Aorta (tissue), 5 donors: ENCODE measurements around the gene DNAJA4. TPM values are rescaled to one million over a fixed set of nuclear protein-coding genes. Genes with fewer than 3 reads are reported as not detected.
A peak's percentile ranks its signal among the peaks of the same experiment; 100 is the strongest.

ENCODE experiments used
- ATAC-seq: fragments of 200-7000 bp; cut with Tn5 transposase; one replicate; pipeline ENCODE4 v1.9.1; 2022; ENCODE audit warnings: moderate library complexity; ENCODE audit not compliant: low FRiP score
- DNase-seq, 2 donors: peaks; one replicate each; pipeline ENCODE4 v3.0.0-alpha.2; 2020
- H3K27ac ChIP-seq, 2 donors: one replicate each; pipeline ENCODE4 v1.5.1; 2013; ENCODE audit warnings: low read length in 2 of 2, mild to moderate bottlenecking in 2 of 2, moderate library complexity in 2 of 2, control low read depth in 1 of 2, inconsistent platforms in 1 of 2, low read depth in 1 of 2
- H3K27me3 ChIP-seq, 2 donors: one replicate each; pipeline ENCODE4 v1.6.1; 2013; ENCODE audit warnings: control low read depth in 1 of 2, low read length in 1 of 2, mild to moderate bottlenecking in 1 of 2, moderate library complexity in 1 of 2; ENCODE audit not compliant: insufficient read depth in 2 of 2, control insufficient read depth in 1 of 2
- H3K36me3 ChIP-seq, 2 donors: one replicate each; pipeline ENCODE4 v1.6.1; 2013; ENCODE audit warnings: control low read depth in 1 of 2, low read length in 1 of 2, mild to moderate bottlenecking in 1 of 2; ENCODE audit not compliant: insufficient read depth in 2 of 2, control insufficient read depth in 1 of 2
- H3K4me1 ChIP-seq, 2 donors: one replicate each; pipeline ENCODE4 v1.6.1; 2013; ENCODE audit warnings: low read length in 2 of 2, control low read depth in 1 of 2, mild to moderate bottlenecking in 1 of 2, moderate library complexity in 1 of 2; ENCODE audit not compliant: insufficient read depth in 2 of 2, control insufficient read depth in 1 of 2
- H3K4me3 ChIP-seq, 2 donors: one replicate each; pipeline ENCODE4 v1.5.1; 2013; ENCODE audit warnings: low read length in 2 of 2, control low read depth in 1 of 2, mild to moderate bottlenecking in 1 of 2
- H3K9me3 ChIP-seq: one replicate; pipeline ENCODE4 v1.6.1; 2013; ENCODE audit warnings: mild to moderate bottlenecking, low read length; ENCODE audit not compliant: control insufficient read depth
- WGBS, 2 donors: extraction: QIAGEN DNeasy Blood & Tissue Kit; methylation state at CpG; one replicate each; pipeline ENCODE4 v1.1.7; 2013; 5-methylcytosine and 5-hydroxymethylcytosine counted together
- intact Hi-C, 2 donors: fragments of 100-400 bp; cut with DNase I; formaldehyde crosslinking; loops; one replicate each; pipeline versions ENCODE4 v1.14.2 to v1.15.0; 2022
- polyA plus RNA-seq, 2 donors: library from polyadenylated mRNA; stranded (reverse); fragments of 200-250 nt; gene quantifications; one replicate each; pipeline ENCODE4 v1.2.3, GENCODE V29; 2013
- total RNA-seq, 2 donors: library from RNA; stranded (reverse); fragmentation: NEBNext Ultra II Directional; extraction: Animal tissue kit (Norgen Biotek cat#: 25700); gene quantifications; one replicate each; pipeline ENCODE4 v1.2.1, GENCODE V29; 2021
- donor health status: healthy with polysubstance abuse.
- donor health status: Bipolar disorder and iron deficiency.
- donor health status: DM: no; HTN: no; CAD: no.
- donor health status: DM: no; HTN: no; CAD: no.
- donor health status: DM: yes; HTN: yes; CAD: no.

The DNAJA4 gene
- total and polyA plus RNA-seq, 4 donors = 12.0 to 53.0 (median 18.6) TPM

DNA sequence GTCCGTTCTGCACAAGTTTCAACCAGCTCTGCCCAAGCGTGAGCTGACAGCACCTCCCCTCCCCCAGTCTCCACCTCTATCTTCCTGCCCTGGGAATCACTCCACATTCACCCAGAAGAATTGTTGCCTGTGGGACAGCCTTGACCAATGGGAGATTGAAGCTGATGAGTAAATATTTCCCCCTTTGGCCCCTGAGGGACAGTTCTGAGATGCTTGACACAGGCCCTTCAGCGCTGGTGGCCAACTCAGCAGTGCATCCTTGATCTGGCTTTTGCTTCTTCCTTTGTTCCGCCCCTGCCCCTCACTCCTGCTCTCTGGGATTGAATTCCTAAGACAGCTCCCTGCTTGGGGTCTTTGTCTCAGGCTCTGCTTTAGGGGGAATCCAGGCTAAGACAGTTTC is 48.2 kb downstream of the DNAJA4 start:
- intact Hi-C loops = no loop called here
- H3K4me3 ChIP-seq = no peak overlapping the region
- H3K27ac ChIP-seq = no peak overlapping the region
- no peaks in the 10 kb centered on the region for H3K36me3 ChIP-seq
- no peaks in the 10 kb centered on the region for H3K9me3 ChIP-seq
- no peaks in the 10 kb centered on the region for H3K27me3 ChIP-seq
- ATAC-seq (no peak), DNase-seq (no peak)
- 59 to 66% methylated on average over 4 of the region's 4 CpGs for WGBS, 2 donors
- H3K4me1 ChIP-seq = no peaks in the 10 kb centered on the region

DNA sequence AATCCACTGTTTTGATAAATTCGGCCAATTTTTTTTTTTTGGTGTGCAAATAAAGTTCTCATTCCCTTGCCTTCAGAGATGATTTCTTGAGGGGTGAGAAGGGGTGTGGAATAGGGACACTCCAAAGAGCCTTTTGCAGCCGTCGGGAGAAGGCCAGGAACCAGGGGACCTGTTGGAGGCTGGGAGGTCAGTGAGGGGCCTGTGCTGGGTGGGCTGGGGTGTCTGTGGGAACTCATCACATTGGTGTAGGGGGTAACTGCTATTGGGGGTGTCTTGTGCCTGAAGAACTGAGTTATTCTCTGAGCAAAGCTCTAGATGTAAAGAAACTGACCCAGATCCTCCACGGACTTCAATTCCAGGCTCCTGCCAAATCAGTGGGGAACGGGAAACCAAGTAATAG is 48.6 kb downstream of the DNAJA4 start:
- no peaks in the 10 kb centered on the region for H3K4me1 ChIP-seq
- H3K9me3 ChIP-seq = no peaks in the 10 kb centered on the region
- H3K27me3 ChIP-seq = no peaks in the 10 kb centered on the region
- ATAC-seq (no peak), DNase-seq (no peak)
- H3K4me3 ChIP-seq = no peak overlapping the region
- intact Hi-C loops = no loop called here
- WGBS, 2 donors = 72% methylated on average over 5 of the region's 5 CpGs
- H3K36me3 ChIP-seq = no peaks in the 10 kb centered on the region
- no peak overlapping the region for H3K27ac ChIP-seq

DNA sequence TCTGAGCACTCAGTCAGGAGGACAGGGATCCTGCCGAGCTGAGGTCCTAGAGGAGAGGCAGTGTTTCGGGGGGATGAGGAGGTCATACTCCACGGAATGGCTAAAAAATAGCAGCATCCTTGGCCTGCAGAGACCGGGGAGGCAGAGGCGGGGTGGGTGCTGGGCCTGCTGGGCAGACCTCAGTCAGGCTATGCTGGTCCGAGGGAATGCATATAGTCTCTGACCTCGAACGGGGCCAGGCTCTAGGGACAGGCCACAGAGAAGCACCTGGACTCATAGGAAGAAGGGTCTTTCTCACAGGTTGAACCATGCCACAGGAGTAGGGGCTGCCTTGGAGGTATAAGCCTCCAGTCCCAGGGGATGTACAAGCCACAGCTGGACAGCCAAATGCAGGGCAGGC is 49.0 kb downstream of the DNAJA4 start:
- H3K4me1 ChIP-seq = no peaks in the 10 kb centered on the region
- H3K36me3 ChIP-seq = no peaks in the 10 kb centered on the region
- no peak overlapping the region for H3K4me3 ChIP-seq
- ATAC-seq = no peak
- no peak overlapping the region for H3K27ac ChIP-seq
- 72 to 73% methylated on average over 8 of the region's 8 CpGs for WGBS, 2 donors
- no peaks in the 10 kb centered on the region for H3K27me3 ChIP-seq
- peak in 1 of 2 donors; percentile 3 for DNase-seq
- intact Hi-C loops = no loop called here
- no peaks in the 10 kb centered on the region for H3K9me3 ChIP-seq

DNA sequence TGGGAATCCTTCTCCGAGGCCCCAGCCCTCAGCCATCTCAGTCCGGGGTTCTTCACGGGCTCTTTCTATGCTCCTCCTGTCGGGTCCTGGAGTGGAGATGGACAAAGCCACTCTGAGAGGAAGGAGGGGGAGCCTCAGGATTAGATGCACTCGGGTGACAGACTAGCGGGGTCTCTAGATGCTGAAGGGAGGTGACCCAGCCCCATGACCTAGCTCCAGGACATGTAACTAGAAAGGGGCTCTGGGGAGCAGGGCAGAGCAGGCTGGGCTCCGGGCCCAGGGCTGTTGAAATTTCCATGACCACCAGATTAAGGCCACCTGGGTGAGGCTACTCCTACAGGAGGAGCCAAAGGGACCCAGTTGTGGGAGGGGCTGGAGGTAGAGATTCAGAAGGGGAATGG is 49.8 kb downstream of the DNAJA4 start:
- no peak overlapping the region for H3K27ac ChIP-seq
- intact Hi-C loops = no loop called here
- H3K9me3 ChIP-seq = no peaks in the 10 kb centered on the region
- no peaks in the 10 kb centered on the region for H3K27me3 ChIP-seq
- no peak overlapping the region for H3K4me3 ChIP-seq
- 74 to 81% methylated on average over 7 of the region's 7 CpGs for WGBS, 2 donors
- H3K4me1 ChIP-seq = no peaks in the 10 kb centered on the region
- peak in 1 of 2 donors; percentile 23 for DNase-seq
- no peak for ATAC-seq
- H3K36me3 ChIP-seq = no peaks in the 10 kb centered on the region

DNA sequence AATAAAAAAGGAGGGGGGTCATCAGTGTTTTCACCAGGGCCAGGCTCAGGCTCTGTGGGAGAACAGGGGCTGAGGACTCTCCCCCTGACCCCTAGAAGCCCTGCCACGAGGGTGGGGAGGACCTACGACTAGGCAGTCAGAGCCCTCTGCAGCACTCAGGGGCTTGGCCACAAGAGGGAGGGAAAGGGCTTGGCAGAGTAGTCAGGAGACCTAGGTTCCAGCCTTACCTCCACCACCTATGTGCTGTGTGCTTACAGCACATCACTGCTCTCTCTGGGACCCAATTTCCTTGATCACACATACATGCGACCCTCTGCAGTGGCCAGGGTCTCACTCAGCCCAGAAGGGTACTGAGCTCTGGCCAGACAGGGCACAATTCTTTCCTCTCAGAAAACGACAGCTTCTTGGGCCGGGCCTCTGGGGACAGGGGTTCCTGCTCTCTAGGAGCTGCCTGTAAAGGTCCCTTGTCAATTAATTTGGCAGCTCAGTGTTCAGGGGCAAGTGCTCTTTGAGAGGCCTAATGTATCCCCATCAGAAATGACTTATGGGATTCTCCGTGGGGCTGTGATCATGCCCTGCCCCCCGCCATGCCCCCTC is 51.4 kb downstream of the DNAJA4 start:
- no peak for ATAC-seq
- intact Hi-C loops = no loop called here
- Histone ChIP-seq H3K36me3 (no peaks in the 10 kb centered on the region), H3K4me1 (no peaks in the 10 kb centered on the region), H3K27ac (no peak overlapping the region), H3K9me3 (no peaks in the 10 kb centered on the region), H3K27me3 (no peaks in the 10 kb centered on the region), H3K4me3 (no peak overlapping the region)
- WGBS, 2 donors = 62 to 67% methylated on average over 7 of the region's 7 CpGs
- peak in 1 of 2 donors; percentile 40 for DNase-seq

DNA sequence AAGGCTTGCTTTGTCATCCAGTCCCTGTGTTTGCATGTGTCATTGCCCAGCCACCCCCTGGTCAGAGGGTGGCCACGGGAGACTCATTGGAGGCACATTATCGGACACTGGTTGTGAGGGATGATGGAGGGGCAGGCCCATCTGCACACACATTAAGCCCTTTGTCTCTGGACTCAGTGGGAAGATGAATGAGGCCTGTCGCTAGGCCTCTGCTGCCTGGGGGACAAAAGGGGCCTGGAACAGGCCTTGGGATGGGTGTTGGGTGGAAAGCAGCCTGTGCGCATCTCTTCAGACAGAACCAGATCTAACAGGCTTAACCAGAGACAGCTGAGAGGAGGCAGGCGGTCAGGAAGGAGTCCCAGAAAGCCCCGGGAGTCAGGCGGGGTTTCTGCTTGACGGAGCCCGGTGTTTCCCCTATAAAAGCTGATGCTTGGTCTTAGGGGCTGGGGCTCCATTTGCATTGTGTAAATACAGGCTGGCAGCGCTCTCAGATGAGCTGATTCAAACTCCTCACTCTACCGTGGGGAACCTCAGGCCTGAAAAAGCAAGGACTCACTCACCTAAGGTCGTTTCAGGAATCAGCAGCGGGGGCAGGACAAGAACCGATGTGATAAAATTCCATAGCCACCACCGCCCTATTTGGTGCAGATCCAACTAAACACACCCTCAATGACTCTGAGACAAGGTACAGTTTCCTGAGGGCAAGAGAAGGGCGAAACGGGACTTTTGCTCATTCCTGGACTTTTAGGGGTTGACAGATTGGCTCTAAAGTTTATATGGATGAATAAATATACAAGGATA is 52.1 kb downstream of the DNAJA4 start:
- H3K36me3 ChIP-seq = no peaks in the 10 kb centered on the region
- no peak overlapping the region for H3K27ac ChIP-seq
- H3K4me1 ChIP-seq = no peaks in the 10 kb centered on the region
- ATAC-seq (no peak), DNase-seq (peak in 1 of 2 donors; percentile 27)
- no peak overlapping the region for H3K4me3 ChIP-seq
- 64 to 66% methylated on average over 17 of the region's 17 CpGs for WGBS, 2 donors
- H3K9me3 ChIP-seq = no peaks in the 10 kb centered on the region
- intact Hi-C loops = no loop called here
- no peaks in the 10 kb centered on the region for H3K27me3 ChIP-seq

DNA sequence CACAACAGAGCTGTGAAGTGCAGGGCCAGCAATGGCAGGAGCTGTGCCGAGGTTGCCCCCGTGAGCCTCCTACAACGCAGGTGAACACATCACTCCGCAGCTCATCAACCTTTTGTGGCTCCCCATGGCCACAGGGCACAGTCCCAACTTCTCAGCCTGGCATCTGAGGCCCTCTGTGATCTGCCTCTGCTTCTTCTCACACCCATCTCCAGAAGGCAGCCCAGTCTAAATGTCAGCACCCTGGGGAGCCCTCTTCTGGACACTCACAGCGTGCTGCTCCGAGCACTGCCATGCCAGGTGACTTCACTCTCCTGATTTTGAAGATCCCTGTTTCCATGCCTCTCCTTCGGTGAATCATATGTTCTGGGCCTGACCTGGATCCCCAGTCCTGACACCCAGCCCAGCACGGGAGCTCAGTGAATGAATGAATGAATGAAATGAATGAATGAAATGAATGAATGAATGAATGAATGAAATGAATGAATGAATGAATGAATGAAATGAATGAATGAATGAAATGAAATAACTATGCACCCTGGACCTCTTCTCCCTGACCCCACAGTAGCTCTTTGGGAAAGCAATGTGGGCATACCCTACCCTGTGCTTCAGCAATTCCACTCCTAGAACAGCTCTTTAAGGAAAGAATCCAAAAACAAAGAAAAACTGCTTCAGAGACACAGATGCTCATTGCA is 52.9 kb downstream of the DNAJA4 start:
- peak in 1 of 2 donors; percentile 41 for DNase-seq
- Histone ChIP-seq H3K27ac (no peak overlapping the region), H3K4me3 (no peak overlapping the region), H3K9me3 (no peaks in the 10 kb centered on the region), H3K36me3 (no peaks in the 10 kb centered on the region), H3K4me1 (no peaks in the 10 kb centered on the region), H3K27me3 (no peaks in the 10 kb centered on the region)
- 77 to 83% methylated on average over 8 of the region's 8 CpGs for WGBS, 2 donors
- intact Hi-C loops = no loop called here
- ATAC-seq = no peak

DNA sequence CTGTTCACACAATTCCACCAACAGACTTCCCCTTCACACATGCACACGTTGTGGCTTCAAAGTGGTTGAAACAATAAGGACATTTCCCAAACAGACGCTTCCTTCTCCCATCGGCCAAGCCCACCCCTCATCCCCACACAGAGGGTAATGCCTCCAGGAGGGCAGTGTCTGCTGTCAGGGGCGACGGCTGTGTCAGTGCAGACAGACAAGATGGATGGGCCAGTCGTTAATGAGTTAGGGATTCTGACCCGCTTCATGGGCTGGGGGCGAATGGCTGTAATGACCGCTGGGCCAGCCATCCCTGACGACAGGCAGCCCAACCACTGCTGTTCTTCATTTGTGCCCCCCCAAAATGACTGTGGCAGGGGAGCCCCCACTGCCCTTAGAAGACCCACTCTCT is 55.2 kb downstream of the DNAJA4 start:
- peak in 1 of 2 donors; percentile 11 for DNase-seq
- WGBS, 2 donors = 67 to 72% methylated on average over 10 of the region's 10 CpGs
- no peaks in the 10 kb centered on the region for H3K9me3 ChIP-seq

More for the DNA sequence above, 55.2 kb downstream of the DNAJA4 start:
- H3K4me1 ChIP-seq = no peaks in the 10 kb centered on the region
- H3K27me3 ChIP-seq = no peaks in the 10 kb centered on the region
- no peak for ATAC-seq
- no peak overlapping the region for H3K4me3 ChIP-seq
- no peaks in the 10 kb centered on the region for H3K36me3 ChIP-seq
- intact Hi-C loops = no loop called here
- no peak overlapping the region for H3K27ac ChIP-seq
